Nephron (organoid): Measurements from ENCODE around the gene PHRF1.
A peak's percentile ranks its signal among the peaks of the same experiment; 100 is the strongest.

Experiments
- H3K27ac Mint-ChIP-seq, 3 experiments: 2 replicates each; pipeline ENCODE4 v1.8.0; 2020; ENCODE audit warnings: mixed read lengths in 3 of 3, mild to moderate bottlenecking in 2 of 3, moderate library complexity in 1 of 3
- H3K27me3 Mint-ChIP-seq: 2 replicates; pipeline ENCODE4 v1.8.0; 2021; ENCODE audit warnings: low read depth, mild to moderate bottlenecking, moderate library complexity, mixed read lengths
- H3K36me3 Mint-ChIP-seq: 2 replicates; pipeline ENCODE4 v1.8.0; 2020; ENCODE audit warnings: low read depth, mixed read lengths
- H3K4me1 Mint-ChIP-seq: 2 replicates; pipeline ENCODE4 v1.8.0; 2020; ENCODE audit warnings: mixed read lengths
- H3K4me3 Mint-ChIP-seq, 3 experiments: 2 replicates each; pipeline ENCODE4 v1.8.0; 2020; ENCODE audit warnings: mild to moderate bottlenecking in 3 of 3, mixed read lengths in 3 of 3, moderate library complexity in 2 of 3
- H3K9me3 Mint-ChIP-seq: 2 replicates; pipeline ENCODE4 v1.8.0; 2020; ENCODE audit warnings: mixed read lengths
- CTCF ChIP-seq, 3 experiments: fragments of 200-600 bp; sonication (generic); IDR thresholded peaks; one replicate each; pipeline ENCODE4 v1.5.0; 2021; ENCODE audit warnings: antibody characterized with exemption in 3 of 3; ENCODE audit not compliant: unreplicated experiment in 3 of 3

Gene PHRF1

GRCh38 chr11:563812-564578 lies 12.3 kb upstream of the PHRF1 start:
- Mint-ChIP-seq H3K4me3 (peak overlapping the region; percentile 17 to 51 (median 34)), H3K36me3 (no peaks in the 10 kb centered on the region), H3K27ac (no peak overlapping the region), H3K4me1 (peaks cover 5% of the 10 kb centered on the region), H3K27me3 (peaks cover 9% of the 10 kb centered on the region), H3K9me3 (no peaks in the 10 kb centered on the region)
- no peak for TF ChIP-seq CTCF (IDR thresholded peaks at IDR 0.05; ENCODE audit: unreplicated experiment in 3 of 3)

GRCh38 chr11:565921-566509 lies 10.3 kb upstream of the PHRF1 start:
- Mint-ChIP-seq H3K27me3 (no peaks in the 10 kb centered on the region), H3K4me3 (peak overlapping the region in 1 of 3 experiments; percentile 21), H3K36me3 (no peaks in the 10 kb centered on the region), H3K4me1 (no peaks in the 10 kb centered on the region), H3K9me3 (no peaks in the 10 kb centered on the region), H3K27ac (no peak overlapping the region)
- no peak for TF ChIP-seq CTCF (IDR thresholded peaks at IDR 0.05; ENCODE audit: unreplicated experiment in 3 of 3)

GRCh38 chr11:567011-567628 lies 9.2 kb upstream of the PHRF1 start:
- no peak for TF ChIP-seq CTCF (IDR thresholded peaks at IDR 0.05; ENCODE audit: unreplicated experiment in 3 of 3)

DNA sequence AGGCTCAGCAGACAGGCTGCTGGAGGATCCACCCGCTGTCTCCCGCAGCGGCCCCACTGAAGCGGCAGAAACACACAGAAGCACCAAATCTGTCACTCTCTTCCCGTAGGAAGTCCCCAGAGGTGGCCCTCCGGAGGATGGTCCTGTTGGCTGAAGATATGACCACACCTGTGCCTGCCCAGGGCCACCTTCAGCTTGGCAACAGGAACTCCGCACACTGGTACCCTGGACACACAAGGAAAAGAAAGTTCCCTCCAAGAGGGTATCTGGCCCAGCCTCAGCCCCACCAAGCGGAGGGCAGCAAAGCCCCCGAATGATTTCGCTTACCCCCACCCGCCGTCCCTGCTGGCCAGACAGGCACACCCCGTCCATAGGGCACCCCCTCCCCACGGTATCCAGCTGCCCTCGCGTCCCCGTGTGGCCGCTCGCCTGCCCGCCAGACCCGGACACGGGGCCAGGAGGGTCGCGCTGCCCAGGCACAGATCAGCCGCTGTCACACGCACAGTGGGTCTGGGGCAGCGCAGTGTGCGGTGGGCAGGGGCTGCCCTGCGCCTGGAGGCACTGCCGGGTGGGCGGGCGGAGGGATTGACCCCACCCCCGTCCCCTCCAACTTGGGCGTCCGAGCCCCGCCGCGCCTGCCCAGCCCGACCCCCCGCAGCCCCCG lies 8.5 kb upstream of the PHRF1 start:
- H3K4me1 Mint-ChIP-seq, result no peaks in the 10 kb centered on the region
- H3K27me3 Mint-ChIP-seq, result no peaks in the 10 kb centered on the region
- no peaks in the 10 kb centered on the region for H3K36me3 Mint-ChIP-seq
- peak overlapping the region; percentile 83 to 88 (median 86) for H3K4me3 Mint-ChIP-seq
- H3K9me3 Mint-ChIP-seq, result no peaks in the 10 kb centered on the region
- peak overlapping the region in 1 of 3 experiments; percentile 23 for H3K27ac Mint-ChIP-seq
- TF ChIP-seq CTCF (IDR thresholded peaks at IDR 0.05; ENCODE audit: unreplicated experiment in 3 of 3), result no peak

More at GRCh38 chr11:567011-567628, 9.2 kb upstream of the PHRF1 start:
- no peaks in the 10 kb centered on the region for H3K9me3 Mint-ChIP-seq
- no peaks in the 10 kb centered on the region for H3K4me1 Mint-ChIP-seq
- no peaks in the 10 kb centered on the region for H3K27me3 Mint-ChIP-seq
- no peaks in the 10 kb centered on the region for H3K36me3 Mint-ChIP-seq
- H3K27ac Mint-ChIP-seq, result no peak overlapping the region
- H3K4me3 Mint-ChIP-seq, result peak overlapping the region; percentile 83 to 88 (median 86)

- Mint-ChIP-seq H3K4me1 (no peaks in the 10 kb centered on the region), H3K9me3 (no peaks in the 10 kb centered on the region), H3K36me3 (no peaks in the 10 kb centered on the region), H3K27me3 (peaks cover 4% of the 10 kb centered on the region), H3K4me3 (peak overlapping the region; percentile 80 to 84 (median 82)), H3K27ac (peak overlapping the region in 1 of 3 experiments; percentile 69)
- TF ChIP-seq CTCF (IDR thresholded peaks at IDR 0.05; ENCODE audit: unreplicated experiment in 3 of 3), result no peak
These were observed 7.7 kb upstream of the PHRF1 start for GRCh38 chr11:568306-569157.
